Measurements from ENCODE around the gene SARNP. TPM values are rescaled to one million over a fixed set of nuclear protein-coding genes. Genes with fewer than 3 reads are reported as not detected.

The SARNP gene
- total RNA-seq, 1 donor from 2014 or later, result 85.7 TPM

- no peak overlapping the region for H3K4me3 Mint-ChIP-seq (ENCODE audit: low read depth)
- peaks cover 12% of the 10 kb centered on the region for H3K4me1 Mint-ChIP-seq (ENCODE audit: low read depth)
- H3K9me3 Mint-ChIP-seq (ENCODE audit: low read depth), result no peaks in the 10 kb centered on the region
- peaks cover 6% of the 10 kb centered on the region for H3K36me3 Mint-ChIP-seq (ENCODE audit: insufficient read depth)
- H3K27me3 Mint-ChIP-seq, result no peaks in the 10 kb centered on the region
- no peak for DNase-seq (ENCODE audit: low spot score, unreplicated experiment)
- H3K27ac Mint-ChIP-seq, result no peak overlapping the region
- TF ChIP-seq, protein P1, sequence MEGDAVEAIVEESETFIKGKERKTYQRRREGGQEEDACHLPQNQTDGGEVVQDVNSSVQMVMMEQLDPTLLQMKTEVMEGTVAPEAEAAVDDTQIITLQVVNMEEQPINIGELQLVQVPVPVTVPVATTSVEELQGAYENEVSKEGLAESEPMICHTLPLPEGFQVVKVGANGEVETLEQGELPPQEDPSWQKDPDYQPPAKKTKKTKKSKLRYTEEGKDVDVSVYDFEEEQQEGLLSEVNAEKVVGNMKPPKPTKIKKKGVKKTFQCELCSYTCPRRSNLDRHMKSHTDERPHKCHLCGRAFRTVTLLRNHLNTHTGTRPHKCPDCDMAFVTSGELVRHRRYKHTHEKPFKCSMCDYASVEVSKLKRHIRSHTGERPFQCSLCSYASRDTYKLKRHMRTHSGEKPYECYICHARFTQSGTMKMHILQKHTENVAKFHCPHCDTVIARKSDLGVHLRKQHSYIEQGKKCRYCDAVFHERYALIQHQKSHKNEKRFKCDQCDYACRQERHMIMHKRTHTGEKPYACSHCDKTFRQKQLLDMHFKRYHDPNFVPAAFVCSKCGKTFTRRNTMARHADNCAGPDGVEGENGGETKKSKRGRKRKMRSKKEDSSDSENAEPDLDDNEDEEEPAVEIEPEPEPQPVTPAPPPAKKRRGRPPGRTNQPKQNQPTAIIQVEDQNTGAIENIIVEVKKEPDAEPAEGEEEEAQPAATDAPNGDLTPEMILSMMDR (IDR thresholded peaks at IDR 0.05; ENCODE audit: unreplicated experiment), result peak; percentile 55
Observed at GRCh38 chr12:55724226-55724939, 93.1 kb downstream of the SARNP start.

- Mint-ChIP-seq H3K27ac (no peak overlapping the region), H3K4me1 (ENCODE audit: low read depth) (peaks cover 12% of the 10 kb centered on the region), H3K4me3 (ENCODE audit: low read depth) (no peak overlapping the region), H3K36me3 (ENCODE audit: insufficient read depth) (peaks cover 6% of the 10 kb centered on the region), H3K27me3 (no peaks in the 10 kb centered on the region), H3K9me3 (ENCODE audit: low read depth) (no peaks in the 10 kb centered on the region)
- DNase-seq (ENCODE audit: low spot score, unreplicated experiment), result no peak
- TF ChIP-seq, protein P1 (IDR thresholded peaks at IDR 0.05; ENCODE audit: unreplicated experiment), result no peak
Observed at GRCh38 chr12:55723516-55724225, 93.9 kb downstream of the SARNP start.

DNA sequence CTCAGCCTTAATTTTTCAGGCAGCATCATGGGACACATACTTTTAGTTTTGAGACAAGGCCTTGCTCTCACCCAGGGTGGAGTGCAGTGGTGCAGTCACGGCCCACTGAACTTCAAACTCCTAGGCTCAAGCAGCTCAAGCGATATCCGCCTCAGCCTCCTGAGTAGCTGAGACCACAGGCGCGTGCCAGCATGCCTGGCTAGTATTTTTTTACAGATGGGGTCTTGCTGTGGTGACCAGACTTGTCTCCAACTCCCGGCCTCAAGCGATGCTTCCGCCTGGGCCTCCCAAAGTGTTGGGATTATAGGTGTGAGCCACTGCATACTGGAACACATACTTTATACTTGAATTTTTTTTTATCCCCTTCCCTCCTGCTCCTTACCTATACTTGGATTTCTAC lies 94.6 kb downstream of the SARNP start:
- Mint-ChIP-seq H3K36me3 (ENCODE audit: insufficient read depth) (peaks cover 6% of the 10 kb centered on the region), H3K27ac (no peak overlapping the region), H3K4me1 (ENCODE audit: low read depth) (peaks cover 16% of the 10 kb centered on the region), H3K27me3 (no peaks in the 10 kb centered on the region), H3K9me3 (ENCODE audit: low read depth) (no peaks in the 10 kb centered on the region), H3K4me3 (ENCODE audit: low read depth) (no peak overlapping the region)
- no peak for DNase-seq (ENCODE audit: low spot score, unreplicated experiment)
- TF ChIP-seq, protein P1 (IDR thresholded peaks at IDR 0.05; ENCODE audit: unreplicated experiment), result no peak

- Mint-ChIP-seq H3K4me3 (ENCODE audit: low read depth) (no peak overlapping the region), H3K36me3 (ENCODE audit: insufficient read depth) (peaks cover 6% of the 10 kb centered on the region), H3K27me3 (no peaks in the 10 kb centered on the region), H3K9me3 (ENCODE audit: low read depth) (no peaks in the 10 kb centered on the region), H3K27ac (no peak overlapping the region), H3K4me1 (ENCODE audit: low read depth) (peaks cover 8% of the 10 kb centered on the region)
- DNase-seq (ENCODE audit: low spot score, unreplicated experiment), result no peak
- TF ChIP-seq, protein P1 (IDR thresholded peaks at IDR 0.05; ENCODE audit: unreplicated experiment), result no peak
Observed at GRCh38 chr12:55721601-55722213, 95.8 kb downstream of the SARNP start.

GRCh38 chr12:55720894-55721444 lies 96.6 kb downstream of the SARNP start:
- TF ChIP-seq, protein P1 (IDR thresholded peaks at IDR 0.05; ENCODE audit: unreplicated experiment), result peak; percentile 38
- Mint-ChIP-seq H3K4me3 (ENCODE audit: low read depth) (no peak overlapping the region), H3K36me3 (ENCODE audit: insufficient read depth) (peaks cover 5% of the 10 kb centered on the region), H3K27me3 (no peaks in the 10 kb centered on the region), H3K9me3 (ENCODE audit: low read depth) (no peaks in the 10 kb centered on the region), H3K4me1 (ENCODE audit: low read depth) (peaks cover 8% of the 10 kb centered on the region), H3K27ac (peak overlapping the region; percentile 29)
- no peak for DNase-seq (ENCODE audit: low spot score, unreplicated experiment)
